ENCODE measurements around the gene MTF1.
"Not testable (repeated sequence)": the region's sequence is repeated elsewhere in the genome, so short reads cannot be mapped to it uniquely, and the experiment has no call there.

Gene MTF1

GRCh38 chr1:37859507-37860345 lies at the start of gene MTF1:
MTF1 (minus strand) TSS chr1:37859592; CDS start chr1:37857658, 1,934 bp downstream.
- peak; percentile 94 for DNase-seq

GRCh38 chr1:37908531-37908930 lies 49.1 kb upstream of the MTF1 start:
- DNase-seq: not testable (repeated sequence)

GRCh38 chr1:37907416-37908125 lies 48.2 kb upstream of the MTF1 start:
- DNase-seq: not testable (repeated sequence)

GRCh38 chr1:37906591-37906990 lies 47.2 kb upstream of the MTF1 start:
- not testable (repeated sequence) for DNase-seq

- DNase-seq: no peak
Measured at GRCh38 chr1:37905727-37906126, 46.3 kb upstream of the MTF1 start.

- DNase-seq: not testable (repeated sequence)
Measured at GRCh38 chr1:37903921-37904320, 44.5 kb upstream of the MTF1 start.

GRCh38 chr1:37902983-37903382 lies 43.6 kb upstream of the MTF1 start:
- no peak for DNase-seq

- no peak for DNase-seq
Measured at GRCh38 chr1:37901893-37902225, 42.5 kb upstream of the MTF1 start.

GRCh38 chr1:37901191-37901892 lies 42.0 kb upstream of the MTF1 start:
- no peak for DNase-seq

GRCh38 chr1:37897563-37897962 lies 38.2 kb upstream of the MTF1 start:
- DNase-seq: not testable (repeated sequence)

- DNase-seq: no peak
Measured at GRCh38 chr1:37893673-37894072, 34.3 kb upstream of the MTF1 start.

- DNase-seq: no peak
Measured at GRCh38 chr1:37892151-37893047, 33.0 kb upstream of the MTF1 start.

GRCh38 chr1:37890378-37891014 lies 31.1 kb upstream of the MTF1 start:
- peak; percentile 17 for DNase-seq

- no peak for DNase-seq
Measured at GRCh38 chr1:37888022-37888700, 28.8 kb upstream of the MTF1 start.

- DNase-seq: no peak
Measured at GRCh38 chr1:37884145-37884544, 24.8 kb upstream of the MTF1 start.

GRCh38 chr1:37883671-37884070 lies 24.3 kb upstream of the MTF1 start:
- no peak for DNase-seq

- DNase-seq: no peak
Measured at GRCh38 chr1:37879865-37880264, 20.5 kb upstream of the MTF1 start.

- no peak for DNase-seq
Measured at GRCh38 chr1:37878071-37878470, 18.7 kb upstream of the MTF1 start.

GRCh38 chr1:37875833-37876232 lies 16.4 kb upstream of the MTF1 start:
- no peak for DNase-seq

GRCh38 chr1:37872692-37873091 lies 13.3 kb upstream of the MTF1 start:
- DNase-seq: no peak

- no peak for DNase-seq
Measured at GRCh38 chr1:37868466-37868865, 9.1 kb upstream of the MTF1 start.

- DNase-seq: no peak
Measured at GRCh38 chr1:37867784-37868183, 8.4 kb upstream of the MTF1 start.

Data from NCI-H2081 treated with DMSO at 0.1 percent for 48 hours (cell line).